Ascending aorta (tissue), 2 donors: Measurements from ENCODE around the gene RPAP3. TPM values are rescaled to one million over a fixed set of nuclear protein-coding genes. Genes with fewer than 3 reads are reported as not detected.

Source experiments
- DNase-seq, 2 donors: peaks; one replicate each; pipeline ENCODE4 v3.0.0-alpha.2; 2019; ENCODE audit warnings: low spot score in 2 of 2
- H3K27ac ChIP-seq, 2 donors: fragments of 200-600 bp; sonication (generic); one replicate each; pipeline ENCODE4 v1.5.1; 2016 to 2017; ENCODE audit warnings: mild to moderate bottlenecking in 1 of 2
- H3K27me3 ChIP-seq: fragments of 200-600 bp; sonication (generic); one replicate; pipeline ENCODE4 v1.5.1; 2017
- H3K36me3 ChIP-seq, 2 donors: fragments of 200-600 bp; sonication (generic); one replicate each; pipeline ENCODE4 v1.5.1; 2016
- H3K4me1 ChIP-seq, 2 donors: fragments of 200-600 bp; sonication (generic); one replicate each; pipeline ENCODE4 v1.5.1; 2016 to 2017; ENCODE audit warnings: mild to moderate bottlenecking in 1 of 2
- H3K4me3 ChIP-seq, 2 donors: fragments of 200-600 bp; sonication (generic); one replicate each; pipeline ENCODE4 v1.5.1; 2016 to 2017; ENCODE audit warnings: mild to moderate bottlenecking in 1 of 2
- H3K9me3 ChIP-seq, 2 donors: fragments of 200-600 bp; sonication (generic); one replicate each; pipeline ENCODE4 v1.5.1; 2016
- CTCF ChIP-seq, 3 experiments: fragments of 200-600 bp in 2 of 3; fragments of 450-650 bp in 1 of 3; sonication (generic) in 2 of 3; IDR thresholded peaks; one replicate each; pipeline ENCODE4 v1.5.1; 2016 to 2019; ENCODE audit warnings: antibody characterized with exemption in 3 of 3, mild to moderate bottlenecking in 1 of 3, moderate library complexity in 1 of 3
- intact Hi-C: fragments of 100-400 bp; cut with DNase I; formaldehyde crosslinking; loops from one replicate; pipeline ENCODE4 v1.15.1; 2023
- total RNA-seq: library from RNA; depleted of rRNA; stranded (reverse); fragments of >200 nt; gene quantifications from one replicate; pipeline ENCODE4 v1.1.0, GENCODE V29; 2016

Gene RPAP3
- total RNA-seq, 1 donor from 2014 or later: 8.1 TPM

- DNase-seq: no peak
- H3K27me3 ChIP-seq: no peaks in the 10 kb centered on the region
- no peaks in the 10 kb centered on the region for H3K4me1 ChIP-seq
- no peaks in the 10 kb centered on the region for H3K36me3 ChIP-seq
- H3K4me3 ChIP-seq: no peak overlapping the region
- H3K9me3 ChIP-seq: no peaks in the 10 kb centered on the region
- intact Hi-C loops: no loop called here
- TF ChIP-seq CTCF (IDR thresholded peaks at IDR 0.05): no peak
- no peak overlapping the region for H3K27ac ChIP-seq
These were observed 92.9 kb downstream of the RPAP3 start for GRCh38 chr12:47612953-47613352.

GRCh38 chr12:47611906-47612305, 93.9 kb downstream of the RPAP3 start:
- Histone ChIP-seq H3K9me3 (peaks cover 0 to 9% of the 10 kb centered on the region in 2 donors), H3K27me3 (no peaks in the 10 kb centered on the region), H3K4me1 (no peaks in the 10 kb centered on the region), H3K4me3 (no peak overlapping the region), H3K36me3 (no peaks in the 10 kb centered on the region), H3K27ac (no peak overlapping the region)
- DNase-seq: no peak
- TF ChIP-seq CTCF (IDR thresholded peaks at IDR 0.05): no peak
- intact Hi-C loops: no loop called here

Other genes with a start within 250 kb of the RPAP3 start
- not detected for gene ENDOU, start 19.5 kb upstream of the RPAP3 start, total RNA-seq
- 165 TPM for gene RAPGEF3, start 52.9 kb upstream of the RPAP3 start, total RNA-seq
- gene SLC48A1, start 67.2 kb upstream of the RPAP3 start, total RNA-seq: 144 TPM
- gene HDAC7, start 113.9 kb upstream of the RPAP3 start, total RNA-seq: 202 TPM
- 13.1 TPM for gene VDR, start 199.0 kb upstream of the RPAP3 start, total RNA-seq